Esophagus squamous epithelium (tissue), 4 donors: Measurements from ENCODE around the gene KCNJ1.

Source experiments
- POLR2A ChIP-seq, 4 donors: fragments of 450-650 bp; IDR thresholded peaks; one replicate each; pipeline ENCODE4 v1.6.1; 2017; ENCODE audit warnings: antibody characterized with exemption in 4 of 4, mild to moderate bottlenecking in 4 of 4, moderate library complexity in 3 of 4
- TF ChIP-seq, protein P1 (sequence below), 6 experiments: fragments of 450-650 bp in 4 of 6; fragments of 200-600 bp in 2 of 6; sonication (generic) in 2 of 6; IDR thresholded peaks; one replicate each; pipeline ENCODE4 v1.5.1; 2016 to 2019; ENCODE audit warnings: antibody characterized with exemption in 6 of 6, mild to moderate bottlenecking in 4 of 6, moderate library complexity in 4 of 6

DNA sequence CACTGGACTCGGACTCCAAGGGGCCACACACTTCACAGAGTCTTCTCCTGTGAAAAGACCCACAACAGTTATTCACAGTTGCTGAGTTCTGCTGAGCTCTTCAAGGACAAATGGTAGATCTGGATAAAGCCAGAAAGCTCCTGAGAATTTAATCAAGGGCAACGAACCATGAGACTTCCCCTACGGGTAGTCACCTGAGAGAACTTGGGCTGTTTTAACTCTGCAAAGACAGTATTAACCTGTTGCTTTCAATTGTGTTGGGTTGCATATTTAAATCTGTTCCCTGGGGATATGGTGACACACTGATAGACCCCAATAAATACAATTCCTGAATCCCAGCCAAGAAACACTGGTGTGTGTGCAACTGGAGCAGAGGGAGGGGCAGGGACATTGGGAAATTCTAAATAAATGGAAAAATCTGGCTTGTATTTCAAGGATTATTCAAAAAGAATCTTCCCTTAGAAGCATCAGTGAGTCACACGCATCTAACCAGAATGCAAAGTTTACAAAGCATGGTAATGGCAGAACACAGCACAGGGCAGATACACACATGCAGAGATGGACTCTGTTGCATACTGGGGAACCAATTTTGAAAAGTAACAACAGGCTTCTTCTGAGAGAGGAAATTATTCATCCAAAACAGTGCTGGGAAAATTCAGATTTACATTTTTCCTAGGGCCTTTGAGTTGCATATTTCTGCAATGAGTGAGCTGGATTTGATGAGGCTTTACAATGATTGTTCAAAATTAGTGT, 4.0 kb downstream of the KCNJ1 start:
- TF ChIP-seq, protein P1, sequence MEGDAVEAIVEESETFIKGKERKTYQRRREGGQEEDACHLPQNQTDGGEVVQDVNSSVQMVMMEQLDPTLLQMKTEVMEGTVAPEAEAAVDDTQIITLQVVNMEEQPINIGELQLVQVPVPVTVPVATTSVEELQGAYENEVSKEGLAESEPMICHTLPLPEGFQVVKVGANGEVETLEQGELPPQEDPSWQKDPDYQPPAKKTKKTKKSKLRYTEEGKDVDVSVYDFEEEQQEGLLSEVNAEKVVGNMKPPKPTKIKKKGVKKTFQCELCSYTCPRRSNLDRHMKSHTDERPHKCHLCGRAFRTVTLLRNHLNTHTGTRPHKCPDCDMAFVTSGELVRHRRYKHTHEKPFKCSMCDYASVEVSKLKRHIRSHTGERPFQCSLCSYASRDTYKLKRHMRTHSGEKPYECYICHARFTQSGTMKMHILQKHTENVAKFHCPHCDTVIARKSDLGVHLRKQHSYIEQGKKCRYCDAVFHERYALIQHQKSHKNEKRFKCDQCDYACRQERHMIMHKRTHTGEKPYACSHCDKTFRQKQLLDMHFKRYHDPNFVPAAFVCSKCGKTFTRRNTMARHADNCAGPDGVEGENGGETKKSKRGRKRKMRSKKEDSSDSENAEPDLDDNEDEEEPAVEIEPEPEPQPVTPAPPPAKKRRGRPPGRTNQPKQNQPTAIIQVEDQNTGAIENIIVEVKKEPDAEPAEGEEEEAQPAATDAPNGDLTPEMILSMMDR (IDR thresholded peaks at IDR 0.05) = no peak
- TF ChIP-seq POLR2A (IDR thresholded peaks at IDR 0.05) = no peak
